GM12878 (cell line): ENCODE data around the gene LRP1. TPM values are rescaled to one million over a fixed set of nuclear protein-coding genes. Genes with fewer than 3 reads are reported as not detected.

Experiments
- ATAC-seq: fragments of 200-7000 bp; cut with Tn5 transposase; 3 replicates; pipeline ENCODE4 v1.9.1; 2020; ENCODE audit warnings: mild to moderate bottlenecking, moderate library complexity
- BruUV-seq: library from RNA; stranded (reverse); fragments of 400-500 nt; replicated peaks from 2 replicates; lab custom pipeline; 2021; lab: Mats Ljungman, UMichigan
- CTCF ChIA-PET: fragments of 300-600 bp; sonication (Branson Sonifier 250); formaldehyde crosslinking; extraction: SDS; loops from one replicate; lab custom pipeline; 2021; ENCODE audit warnings: inconsistent platforms; lab: Yijun Ruan, JAX
- POLR2A ChIA-PET: fragments of 350-600 bp; formaldehyde crosslinking; extraction: SDS; loops from one replicate; lab custom pipeline; 2021; ENCODE audit warnings: inconsistent platforms; lab: Charles Lee
- RAD21 ChIA-PET: fragments of 300-600 bp; sonication (Branson Sonifier 250); formaldehyde crosslinking; loops from one replicate; lab custom pipeline; 2023; ENCODE audit warnings: antibody characterized with exemption; ENCODE audit not compliant: unreplicated experiment; lab: Charles Lee
- SMC1A ChIA-PET: fragments of 300-600 bp; sonication (Branson Sonifier 250); formaldehyde crosslinking; loops from one replicate; lab custom pipeline; 2023; ENCODE audit not compliant: unreplicated experiment, uncharacterized antibody; lab: Charles Lee
- DNase-seq: peaks from one replicate; pipeline ENCODE4 v3.0.0-alpha.2; 2011; ENCODE audit warnings: low read depth, low spot score
- FAIRE-seq: peaks from 3 replicates; lab custom pipeline; 2011; peaks lifted over from hg19 to GRCh38; lab: Jason Lieb, UNC
- H2AFZ ChIP-seq: 2 replicates; pipeline ENCODE4 v1.6.0; 2011; ENCODE audit warnings: low read depth, low read length, control low read depth; ENCODE audit not compliant: control insufficient read depth
- H3K27ac ChIP-seq: 2 replicates; pipeline ENCODE4 v1.5.1; 2011; ENCODE audit warnings: control low read depth; ENCODE audit not compliant: control insufficient read depth, insufficient read depth
- H3K27me3 ChIP-seq, 2 experiments: replicated peaks in 1 of 2; 2 replicates each; pipeline versions ENCODE4 v1.6.0 to v1.6.1; 2011; ENCODE audit warnings: low read length in 1 of 2; ENCODE audit not compliant: control insufficient read depth in 2 of 2, insufficient read depth in 2 of 2
- H3K36me3 ChIP-seq, 2 experiments: 2 replicates each; pipeline ENCODE4 v1.5.1; 2011; ENCODE audit warnings: low read length in 1 of 2; ENCODE audit not compliant: control insufficient read depth in 2 of 2, insufficient read depth in 2 of 2
- H3K4me1 ChIP-seq: 2 replicates; pipeline ENCODE4 v1.6.1; 2011; ENCODE audit warnings: mild to moderate bottlenecking, low read length, moderate library complexity, mixed read lengths; ENCODE audit not compliant: control insufficient read depth, insufficient read depth
- H3K4me2 ChIP-seq: 2 replicates; pipeline ENCODE4 v1.6.0; 2011; ENCODE audit warnings: control low read depth; ENCODE audit not compliant: control insufficient read depth, insufficient read depth
- H3K4me3 ChIP-seq: fragments of 200-600 bp; sonication (generic); 2 replicates; pipeline ENCODE4 v1.5.1; 2016
- H3K79me2 ChIP-seq: 2 replicates; pipeline ENCODE4 v1.6.0; 2011; ENCODE audit warnings: low read length; ENCODE audit not compliant: control insufficient read depth, insufficient read depth
- H3K9ac ChIP-seq: 2 replicates; pipeline ENCODE4 v1.8.0; 2011; ENCODE audit warnings: low read length, control low read depth, mixed read lengths; ENCODE audit not compliant: control insufficient read depth, insufficient read depth
- H3K9me3 ChIP-seq: replicated peaks from 3 replicates; pipeline ENCODE4 v1.5.1; 2011; ENCODE audit warnings: mild to moderate bottlenecking, low read length; ENCODE audit not compliant: control insufficient read depth, insufficient read depth
- H4K20me1 ChIP-seq: 2 replicates; pipeline ENCODE4 v1.6.0; 2011; ENCODE audit not compliant: control insufficient read depth, insufficient read depth
- ATF3 ChIP-seq: IDR thresholded peaks from 2 replicates; pipeline ENCODE4 v1.6.1; 2011; ENCODE audit warnings: low read depth, mild to moderate bottlenecking, low read length, moderate library complexity, borderline replicate concordance; ENCODE audit errors: extremely low read depth
- CBFB ChIP-seq: IDR thresholded peaks from 2 replicates; pipeline ENCODE4 v1.6.1; 2016; ENCODE audit warnings: antibody characterized with exemption, low read depth
- CHD1 ChIP-seq: IDR thresholded peaks from 2 replicates; pipeline ENCODE4 v1.6.1; 2012; ENCODE audit warnings: low read depth, low read length, improper control_type of control experiment
- CREM ChIP-seq: IDR thresholded peaks from 2 replicates; pipeline ENCODE4 v1.6.1; 2014; ENCODE audit warnings: antibody characterized with exemption, low read depth
- IKZF1 ChIP-seq: fragments of 450-650 bp; conservative IDR thresholded peaks from 2 replicates; pipeline ENCODE4 v1.6.1; 2017; ENCODE audit warnings: antibody characterized with exemption, mild to moderate bottlenecking
- MEF2B ChIP-seq: fragments of 450-650 bp; IDR thresholded peaks from 2 replicates; pipeline ENCODE4 v1.6.1; 2018; ENCODE audit warnings: mild to moderate bottlenecking, moderate library complexity; ENCODE audit not compliant: partially characterized antibody, poor library complexity, severe bottlenecking
- MLLT1 ChIP-seq: fragments of 450-650 bp; IDR thresholded peaks from 2 replicates; pipeline ENCODE4 v1.6.1; 2016; ENCODE audit warnings: mild to moderate bottlenecking
- MTA3 ChIP-seq: IDR thresholded peaks from 2 replicates; pipeline ENCODE4 v1.6.1; 2012; ENCODE audit warnings: low read length, inconsistent platforms, borderline replicate concordance
- RBBP5 ChIP-seq: fragments of 200-600 bp; sonication (generic); conservative IDR thresholded peaks from 2 replicates; pipeline ENCODE4 v1.6.1; 2016
- RELA ChIP-seq: fragments of 450-650 bp; IDR thresholded peaks from 2 replicates; pipeline ENCODE4 v1.8.0; 2014; ENCODE audit warnings: borderline replicate concordance; ENCODE audit not compliant: partially characterized antibody
- SIN3A ChIP-seq: IDR thresholded peaks from 2 replicates; pipeline ENCODE4 v1.6.1; 2012; ENCODE audit warnings: low read depth, low read length, improper control_type of control experiment
- TARDBP ChIP-seq: IDR thresholded peaks from 2 replicates; pipeline ENCODE4 v1.6.1; 2016; ENCODE audit warnings: borderline replicate concordance
- TCF7 ChIP-seq: IDR thresholded peaks from 2 replicates; pipeline ENCODE4 v1.6.1; 2014; ENCODE audit warnings: antibody characterized with exemption, borderline replicate concordance
- USF2 ChIP-seq: IDR thresholded peaks from 2 replicates; pipeline ENCODE4 v1.6.1; 2011; ENCODE audit warnings: low read depth, low read length, improper control_type of control experiment, borderline replicate concordance
- WGBS: methylation state at CpG from one replicate; pipeline ENCODE4 v1.1.6; 2016; ENCODE audit warnings: low lambda C conversion rate; ENCODE audit not compliant: insufficient replicate concordance, insufficient coverage; ENCODE audit errors: missing lambda C conversion rate; 5-methylcytosine and 5-hydroxymethylcytosine counted together
- in situ Hi-C: fragments of 300-500 bp; cut with MboI; formaldehyde crosslinking; loops from 9 replicates; pipeline ENCODE4 v1.14.3; 2018; ENCODE audit warnings: mixed read lengths
- intact Hi-C: fragments of 100-400 bp; cut with micrococcal nuclease; formaldehyde crosslinking; loops from one replicate; pipeline ENCODE4 v1.14.2; 2022; ENCODE audit not compliant: unreplicated experiment
- polyA plus RNA-seq, 11 experiments: library from polyadenylated mRNA; depleted of rRNA in 4 of 11; unstranded in 6 of 11; stranded (reverse) in 5 of 11; fragments of >200 nt; fragmentation: Nextera tagmentation in 4 of 11; fragmentation: Illumina TruSeq in 1 of 11; extraction: Ambion mirVana in 4 of 11; extraction: Trizol in 1 of 11; gene quantifications; 1 replicate in 1 of 11; 2 replicates in 10 of 11; pipeline versions ENCODE4 v1.2.1 to v1.2.3, GENCODE V29; 2011 to 2016; ENCODE audit warnings: inconsistent platforms in 2 of 11, missing spikeins in 2 of 11, low read depth in 1 of 11
- total RNA-seq, 4 experiments: library from RNA; depleted of rRNA in 3 of 4; stranded (reverse); fragments of >200 nt in 3 of 4; fragmentation: Illumina TruSeq in 1 of 4; extraction: Trizol in 1 of 4; gene quantifications; 2 replicates each; pipeline versions ENCODE4 v1.2.1 to v1.2.3, GENCODE V29; 2013 to 2021

LRP1 gene
- total and polyA plus RNA-seq, 10 of the 15 experiments (the other 5 are each of a cell fraction or from before 2014, with no cell fraction given) = under 0.01 to 1.1 (median 0.20) TPM; not detected in 2

GRCh38 chr12:57135527-57136326 lies 7.4 kb downstream of the LRP1 start:
- RAD21 ChIA-PET = no interaction called here
- intact Hi-C loops (no loop called here), in situ Hi-C loops (no loop called here)
- H3K79me2 ChIP-seq = no peaks in the 10 kb centered on the region
- no peaks in the 10 kb centered on the region for H4K20me1 ChIP-seq
- CTCF ChIA-PET = interaction anchor here (1.6 kb wide), 1 partner anchor 38 kb away, joined by 4 read pairs; no protein-coding TSS in a partner anchor
- no peaks in the 10 kb centered on the region for H3K9me3 ChIP-seq
- no peak overlapping the region for H3K27ac ChIP-seq
- POLR2A ChIA-PET = no interaction called here
- FAIRE-seq = no peak
- H3K36me3 ChIP-seq = no peaks in the 10 kb centered on the region
- no TSS peak for BruUV-seq
- no peak overlapping the region for H3K4me2 ChIP-seq
- TF ChIP-seq TARDBP (no peak), CREM (no peak), RBBP5 (no peak), IKZF1 (no peak), MEF2B (no peak)
- H2AFZ ChIP-seq = no peak overlapping the region
- WGBS = 52% methylated on average over 14 of the region's 18 CpGs
- SMC1A ChIA-PET = no interaction called here
- H3K27me3 ChIP-seq = no peaks in the 10 kb centered on the region; a peak in 3 of 4 replicates
- DNase-seq = no peak
- no peak for ATAC-seq
- no peak overlapping the region for H3K9ac ChIP-seq
- H3K4me3 ChIP-seq = no peak overlapping the region
- peaks cover 3% of the 10 kb centered on the region; the same call in 1 of the 2 replicates for H3K4me1 ChIP-seq

- no peak for DNase-seq
- H3K4me2 ChIP-seq = no peak overlapping the region
- TF ChIP-seq ATF3 = no peak
- TF ChIP-seq CHD1 = no peak
- no peak for TF ChIP-seq SIN3A
- no peak for TF ChIP-seq TCF7
- no peak for TF ChIP-seq MTA3
- TF ChIP-seq MLLT1 = no peak
- TF ChIP-seq USF2 = no peak
- no peak for TF ChIP-seq RELA
- no peak for TF ChIP-seq CBFB
Measured at GRCh38 chr12:57138526-57139272, 10.4 kb downstream of the LRP1 start.

More at GRCh38 chr12:57138526-57139272, 10.4 kb downstream of the LRP1 start:
- 48% methylated on average over 13 of the region's 13 CpGs for WGBS
- intact Hi-C loops = no loop called here
- Histone ChIP-seq H3K9ac (no peak overlapping the region), H2AFZ (no peak overlapping the region), H3K36me3 (no peaks in the 10 kb centered on the region), H3K27ac (no peak overlapping the region), H4K20me1 (no peaks in the 10 kb centered on the region), H3K27me3 (no peaks in the 10 kb centered on the region; a peak in 2 of 4 replicates), H3K4me1 (no peaks in the 10 kb centered on the region), H3K79me2 (no peaks in the 10 kb centered on the region), H3K9me3 (no peaks in the 10 kb centered on the region), H3K4me3 (no peak overlapping the region)
- ChIA-PET SMC1A (no interaction called here), RAD21 (no interaction called here), POLR2A (no interaction called here), CTCF (interaction anchor here (1.1 to 1.2 kb wide), 2 partner anchors 14 to 44 kb away, joined by 3 to 4 read pairs; no protein-coding TSS in a partner anchor)
- BruUV-seq = no TSS peak
- ATAC-seq (no peak), FAIRE-seq (no peak)
- in situ Hi-C loops = no loop called here
